ACC112 (cell line): Measurements from ENCODE around the gene GNL3L.
"Not testable (repeated sequence)": the region's sequence is repeated elsewhere in the genome, so short reads cannot be mapped to it uniquely, and the experiment has no call there.

ENCODE experiments used
- H2AFZ ChIP-seq: fragments of 200-600 bp; sonication (generic); one replicate; pipeline ENCODE4 v1.6.0; 2017; ENCODE audit warnings: antibody characterized with exemption, low read length; ENCODE audit not compliant: unreplicated experiment
- H3K27ac ChIP-seq: fragments of 200-600 bp; sonication (generic); 2 replicates; pipeline ENCODE4 v1.5.1; 2014; ENCODE audit warnings: low read depth, mild to moderate bottlenecking, antibody characterized with exemption, low read length, moderate library complexity
- H3K27me3 ChIP-seq: fragments of 200-600 bp; sonication (generic); 2 replicates; pipeline ENCODE4 v1.6.1; 2014; ENCODE audit warnings: mild to moderate bottlenecking, antibody characterized with exemption, low read length, moderate library complexity, mixed read lengths; ENCODE audit not compliant: insufficient read depth
- H3K36me3 ChIP-seq: fragments of 200-600 bp; sonication (generic); 2 replicates; pipeline ENCODE4 v1.6.1; 2016; ENCODE audit warnings: mild to moderate bottlenecking, antibody characterized with exemption, low read length, moderate library complexity, mixed read lengths; ENCODE audit not compliant: insufficient read depth
- H3K4me1 ChIP-seq: fragments of 200-600 bp; sonication (generic); one replicate; pipeline ENCODE4 v1.6.1; 2016; ENCODE audit warnings: low read length, mixed read lengths; ENCODE audit not compliant: insufficient read depth, unreplicated experiment, control insufficient read depth
- H3K4me3 ChIP-seq: fragments of 200-600 bp; sonication (generic); 2 replicates; pipeline ENCODE4 v1.5.1; 2014; ENCODE audit warnings: mild to moderate bottlenecking, low read depth, low read length
- H3K79me2 ChIP-seq: fragments of 200-600 bp; sonication (generic); one replicate; pipeline ENCODE4 v1.6.0; 2016; ENCODE audit warnings: low read length; ENCODE audit not compliant: control insufficient read depth, unreplicated experiment, insufficient read depth

The GNL3L gene

GRCh38 chrX:54529552-54530356 is at the start of gene GNL3L:
Gene GNL3L, plus strand, starts transcription at chrX:54530219. Its CDS starts 2,348 bp downstream, at chrX:54532567.
- H3K27me3 ChIP-seq: no peaks in the 10 kb centered on the region
- H3K36me3 ChIP-seq: no peaks in the 10 kb centered on the region
- H3K79me2 ChIP-seq: peaks cover 36% of the 10 kb centered on the region
- peak within 1 kb of the TSS; percentile 90 for H2AFZ ChIP-seq
- H3K27ac ChIP-seq: peak within 1 kb of the TSS; percentile 78
- peaks cover 10% of the 10 kb centered on the region for H3K4me1 ChIP-seq
- peak within 1 kb of the TSS; percentile 98 for H3K4me3 ChIP-seq

DNA sequence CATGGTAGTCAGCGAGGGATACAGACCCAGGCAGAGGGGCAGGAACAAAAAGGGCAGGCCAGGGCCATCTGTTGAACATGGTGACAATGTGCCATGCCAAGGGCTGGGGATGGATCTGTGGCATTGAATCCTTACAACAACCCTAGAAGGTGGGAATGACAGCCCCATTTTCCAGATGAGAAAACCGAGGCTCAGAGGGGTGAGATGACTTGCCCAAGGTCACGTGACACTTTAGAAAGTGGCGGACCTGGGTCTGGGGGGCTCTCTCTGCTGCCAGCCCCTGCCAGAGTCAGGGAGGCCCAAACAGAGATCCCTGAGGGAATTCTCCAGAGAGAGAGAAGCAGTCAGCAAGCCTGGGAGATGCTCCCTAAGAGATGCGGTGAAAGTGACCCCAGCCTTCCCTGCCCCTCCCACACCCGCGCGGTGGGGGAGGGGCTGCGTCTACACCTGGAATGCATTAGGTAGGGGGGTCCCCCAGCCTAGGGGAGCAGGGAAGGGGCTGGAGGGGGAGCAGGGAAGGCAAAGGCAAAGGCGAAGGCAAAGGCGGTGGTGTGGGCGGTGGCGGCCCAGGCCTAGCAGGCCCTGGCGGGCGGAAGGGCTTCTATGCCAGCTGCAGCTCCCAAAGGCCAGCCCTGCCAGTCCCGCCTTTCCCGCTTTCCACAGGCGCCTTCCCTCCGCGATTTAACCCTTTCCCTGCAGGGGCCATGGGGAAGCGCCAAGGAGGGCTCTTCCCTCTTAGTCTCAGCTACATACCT is 47.0 kb upstream of the GNL3L start:
- no peak overlapping the region for H3K4me3 ChIP-seq
- H3K79me2 ChIP-seq: peaks cover 14% of the 10 kb centered on the region
- peaks cover 13% of the 10 kb centered on the region for H3K4me1 ChIP-seq
- H2AFZ ChIP-seq: no peak overlapping the region
- peak overlapping the region; percentile 30 for H3K27ac ChIP-seq
- H3K36me3 ChIP-seq: no peaks in the 10 kb centered on the region
- H3K27me3 ChIP-seq: no peaks in the 10 kb centered on the region

DNA sequence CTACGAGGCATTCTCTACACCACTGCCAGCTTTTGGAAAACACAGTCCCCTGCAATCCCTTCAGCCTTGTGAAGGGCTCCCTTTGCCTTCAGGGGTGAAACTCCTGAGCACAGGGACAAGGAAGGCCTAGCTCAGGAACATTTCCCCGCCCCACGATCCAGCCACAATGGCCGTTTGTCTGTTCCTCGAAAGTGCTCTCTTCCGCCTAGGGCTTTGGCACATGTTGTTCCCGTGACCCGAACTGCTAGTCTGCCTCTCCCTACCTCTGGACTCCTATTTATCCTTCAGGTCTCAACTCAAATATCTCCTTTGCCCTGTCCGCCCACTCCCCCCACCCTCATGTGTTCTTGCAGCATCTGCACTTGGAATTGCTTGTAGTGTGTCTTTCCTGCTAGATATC is 46.1 kb upstream of the GNL3L start:
- Histone ChIP-seq H3K36me3 (no peaks in the 10 kb centered on the region), H3K4me1 (peaks cover 13% of the 10 kb centered on the region), H3K27me3 (no peaks in the 10 kb centered on the region), H2AFZ (no peak overlapping the region), H3K79me2 (peaks cover 18% of the 10 kb centered on the region), H3K27ac (no peak overlapping the region), H3K4me3 (no peak overlapping the region)

DNA sequence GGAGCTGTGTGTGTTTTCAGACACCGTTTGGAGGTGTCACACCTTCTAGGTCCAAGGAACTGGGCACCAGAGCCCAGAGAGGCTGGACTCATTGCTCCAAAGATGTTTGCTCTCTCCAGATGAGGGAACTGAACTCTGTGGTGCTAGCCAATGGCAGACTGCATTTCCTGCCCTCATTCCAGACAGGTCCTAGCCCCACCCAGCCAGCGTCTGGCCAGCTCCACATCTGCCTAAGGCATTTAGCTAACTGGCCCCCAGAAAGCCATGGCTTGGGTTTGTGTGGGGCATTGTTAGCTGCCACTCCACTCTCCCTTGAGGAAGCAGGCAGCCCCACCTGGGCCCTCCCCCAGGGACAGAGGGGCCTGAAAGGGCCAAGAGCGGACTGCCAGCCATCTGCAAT is 45.4 kb upstream of the GNL3L start:
- peaks cover 13% of the 10 kb centered on the region for H3K4me1 ChIP-seq
- H3K27ac ChIP-seq: no peak overlapping the region
- no peak overlapping the region for H2AFZ ChIP-seq
- H3K4me3 ChIP-seq: no peak overlapping the region
- no peaks in the 10 kb centered on the region for H3K27me3 ChIP-seq
- no peaks in the 10 kb centered on the region for H3K36me3 ChIP-seq
- H3K79me2 ChIP-seq: peaks cover 17% of the 10 kb centered on the region

DNA sequence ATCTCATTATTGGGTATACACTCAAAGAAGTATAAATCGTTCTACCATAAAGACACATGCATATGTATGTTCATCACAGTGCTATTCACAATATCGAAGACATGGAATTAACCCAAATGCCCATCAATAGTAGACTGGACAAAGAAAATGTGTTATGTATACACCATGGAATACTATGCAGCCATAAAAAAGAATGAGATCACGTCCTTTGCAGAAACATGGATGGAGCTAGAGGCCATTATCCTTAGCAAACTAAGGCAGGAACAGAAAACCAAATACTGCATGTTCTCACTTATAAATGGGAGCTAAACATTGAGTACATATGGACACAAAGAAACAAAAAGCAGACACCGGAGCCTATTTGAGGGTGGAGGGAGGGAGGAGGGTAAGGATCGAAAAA is 40.2 kb upstream of the GNL3L start:
- H3K27ac ChIP-seq, H3K4me3 ChIP-seq, H3K27me3 ChIP-seq, H2AFZ ChIP-seq, H3K36me3 ChIP-seq: not testable (repeated sequence)
- peaks cover 25% of the 10 kb centered on the region for H3K4me1 ChIP-seq
- peaks cover 50% of the 10 kb centered on the region for H3K79me2 ChIP-seq

- Histone ChIP-seq H3K36me3 (no peaks in the 10 kb centered on the region), H3K27me3 (no peaks in the 10 kb centered on the region), H3K4me3 (no peak overlapping the region; the same call in 1 of the 2 replicates), H3K4me1 (peaks cover 24% of the 10 kb centered on the region), H3K79me2 (peaks cover 45% of the 10 kb centered on the region), H3K27ac (peak overlapping the region; percentile 68), H2AFZ (peak overlapping the region; percentile 48)
These were observed 37.7 kb upstream of the GNL3L start for GRCh38 chrX:54492340-54492739.

DNA sequence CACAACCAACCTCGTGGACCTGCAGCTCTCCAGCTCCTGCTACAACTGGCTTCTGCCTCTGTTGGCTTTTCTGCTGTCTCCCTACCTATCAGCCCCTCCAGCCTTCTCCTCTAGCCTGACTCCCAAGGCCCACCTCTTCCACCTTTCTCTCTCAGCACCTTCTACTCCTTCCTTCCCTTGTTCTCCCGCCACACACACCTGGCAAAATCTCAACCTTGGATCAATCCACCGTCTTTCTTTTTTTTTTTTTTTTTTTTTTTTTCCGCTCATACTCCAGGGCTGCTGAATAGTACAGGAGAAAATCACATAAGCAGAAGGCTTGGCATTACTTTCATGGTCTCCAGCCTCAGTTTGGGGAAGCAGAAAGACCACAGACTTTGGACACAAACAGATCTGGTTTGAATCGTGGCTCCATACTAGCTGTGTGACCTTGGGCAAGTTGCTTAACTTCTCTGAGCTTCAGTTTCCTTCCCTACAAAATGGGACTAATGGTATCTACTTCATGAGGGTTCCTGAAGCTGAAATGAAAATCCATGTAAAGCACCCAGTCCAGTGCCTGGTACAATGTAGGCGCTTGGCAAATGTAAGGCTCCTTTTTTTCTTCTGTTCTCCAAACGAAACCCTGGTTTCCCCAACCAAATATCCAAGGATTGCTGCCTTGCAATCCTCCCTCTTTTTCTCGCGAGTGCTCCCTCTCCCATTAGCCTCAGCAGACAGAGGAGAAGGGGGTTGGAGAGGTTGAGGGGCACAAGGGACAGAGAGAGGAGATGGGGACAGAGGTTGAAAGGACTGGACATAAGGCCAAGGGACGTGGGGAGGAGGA is 35.6 kb upstream of the GNL3L start:
- no peak overlapping the region for H3K27ac ChIP-seq
- peak overlapping the region; percentile 92 for H3K4me3 ChIP-seq
- H3K27me3 ChIP-seq: no peaks in the 10 kb centered on the region
- H3K79me2 ChIP-seq: peaks cover 41% of the 10 kb centered on the region
- H2AFZ ChIP-seq: peak overlapping the region; percentile 50
- H3K4me1 ChIP-seq: peaks cover 24% of the 10 kb centered on the region
- no peaks in the 10 kb centered on the region for H3K36me3 ChIP-seq

- H3K27me3 ChIP-seq: no peaks in the 10 kb centered on the region
- no peak overlapping the region for H3K27ac ChIP-seq
- H3K4me1 ChIP-seq: peaks cover 24% of the 10 kb centered on the region
- H3K4me3 ChIP-seq: peak overlapping the region; percentile 92
- no peaks in the 10 kb centered on the region for H3K36me3 ChIP-seq
- peak overlapping the region; percentile 50 for H2AFZ ChIP-seq
- H3K79me2 ChIP-seq: peaks cover 37% of the 10 kb centered on the region
These were observed 34.8 kb upstream of the GNL3L start for GRCh38 chrX:54494989-54495813.

DNA sequence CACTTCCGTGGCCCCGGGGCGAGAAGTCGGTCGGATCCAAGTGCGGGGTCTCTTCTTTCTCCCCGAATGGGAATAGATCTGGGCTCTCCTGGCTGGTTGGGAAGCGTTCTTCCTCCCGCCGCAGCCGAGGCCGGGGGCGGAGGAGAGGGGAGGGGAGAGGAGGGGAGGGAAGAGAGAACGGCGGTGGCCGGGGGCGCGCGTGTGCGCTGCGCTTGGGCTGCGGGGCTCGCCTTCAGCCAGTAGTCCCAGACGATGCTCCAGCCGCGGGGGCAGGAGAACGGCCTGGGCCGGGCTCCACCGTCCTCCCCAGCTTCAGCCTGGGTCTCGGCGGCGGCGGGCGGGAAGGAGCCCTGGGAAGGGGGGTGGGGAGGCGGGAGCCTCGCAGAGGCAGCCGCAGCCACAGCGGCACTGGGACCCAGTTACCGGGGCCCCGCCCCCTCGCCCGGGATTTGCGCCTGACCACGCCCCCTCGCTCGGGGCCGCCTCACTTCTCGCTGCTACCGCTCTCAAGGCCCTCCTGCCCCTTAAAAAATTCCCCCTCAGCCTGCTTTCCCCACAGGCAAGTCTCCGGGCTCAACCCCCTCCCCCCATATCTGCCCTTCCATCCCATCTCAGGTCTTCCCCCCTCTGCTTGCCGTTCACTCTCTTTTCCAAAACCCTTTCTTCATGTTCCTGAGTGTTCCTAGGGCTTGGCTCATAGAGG is 34.1 kb upstream of the GNL3L start, which contains the start of gene FGD1:
Gene FGD1 (minus strand): TSS at position 421 of the 703 bp plus-strand sequence. CDS start 802 bp downstream, outside the sequence.
- Histone ChIP-seq H2AFZ (peak within 1 kb of the TSS; percentile 65), H3K36me3 (no peaks in the 10 kb centered on the region), H3K27ac (no peak within 1 kb of the TSS), H3K4me1 (peaks cover 24% of the 10 kb centered on the region), H3K79me2 (peaks cover 31% of the 10 kb centered on the region), H3K4me3 (peak within 1 kb of the TSS; percentile 92), H3K27me3 (no peaks in the 10 kb centered on the region)
